Stomach (tissue), 4 donors: Measurements from ENCODE around the gene NAB2.

ENCODE experiments used
- CTCF ChIP-seq, 7 experiments: fragments of 450-650 bp in 4 of 7; fragments of 200-600 bp in 3 of 7; sonication (generic) in 3 of 7; IDR thresholded peaks; one replicate each; pipeline ENCODE4 v1.5.1; 2016 to 2019; ENCODE audit warnings: antibody characterized with exemption in 7 of 7, control low read depth in 2 of 7, mild to moderate bottlenecking in 1 of 7
- POLR2A ChIP-seq, 4 donors: fragments of 450-650 bp; IDR thresholded peaks; one replicate each; pipeline ENCODE4 v1.6.1; 2016; ENCODE audit warnings: antibody characterized with exemption in 4 of 4, control low read depth in 2 of 4, mild to moderate bottlenecking in 1 of 4, moderate library complexity in 1 of 4

- TF ChIP-seq CTCF (IDR thresholded peaks at IDR 0.05) (no peak), POLR2A (IDR thresholded peaks at IDR 0.05) (no peak)
Measured at GRCh38 chr12:57118711-57119271, 29.9 kb downstream of the NAB2 start.
